Liver (tissue), 9 donors: ENCODE data around the gene TNS1. TPM values are rescaled to one million over a fixed set of nuclear protein-coding genes. Genes with fewer than 3 reads are reported as not detected.

Experiments used
- DNase-seq: peaks from one replicate; pipeline ENCODE4 v3.0.0-alpha.2; 2017; ENCODE audit warnings: low spot score
- H3K27ac ChIP-seq, 2 donors: one replicate each; pipeline ENCODE4 v1.7.0; 2013; ENCODE audit warnings: inconsistent platforms in 2 of 2, low read length in 2 of 2, control low read depth in 1 of 2, low read depth in 1 of 2, mild to moderate bottlenecking in 1 of 2
- H3K27me3 ChIP-seq, 4 donors: one replicate each; pipeline versions ENCODE4 v1.6.1 to v1.7.0; 2013; ENCODE audit warnings: low read length in 3 of 4, inconsistent platforms in 1 of 4, mild to moderate bottlenecking in 1 of 4, moderate library complexity in 1 of 4; ENCODE audit not compliant: control insufficient read depth in 4 of 4, insufficient read depth in 4 of 4
- H3K36me3 ChIP-seq, 4 donors: one replicate each; pipeline versions ENCODE4 v1.6.1 to v1.7.0; 2013; ENCODE audit warnings: low read length in 3 of 4, mild to moderate bottlenecking in 3 of 4, low read depth in 1 of 4, moderate library complexity in 1 of 4; ENCODE audit not compliant: control insufficient read depth in 4 of 4, insufficient read depth in 3 of 4
- H3K4me1 ChIP-seq, 4 donors: one replicate each; pipeline versions ENCODE4 v1.6.1 to v1.7.0; 2013; ENCODE audit warnings: low read length in 3 of 4, mild to moderate bottlenecking in 3 of 4, moderate library complexity in 1 of 4; ENCODE audit not compliant: control insufficient read depth in 4 of 4, insufficient read depth in 4 of 4
- H3K4me3 ChIP-seq, 3 donors: one replicate each; pipeline versions ENCODE4 v1.6.1 to v1.7.0; 2013; ENCODE audit warnings: low read length in 3 of 3, control low read depth in 1 of 3, low read depth in 1 of 3, mild to moderate bottlenecking in 1 of 3
- H3K9ac ChIP-seq, 2 donors: one replicate each; pipeline ENCODE4 v1.7.0; 2013; ENCODE audit warnings: low read length in 2 of 2, mild to moderate bottlenecking in 2 of 2, moderate library complexity in 2 of 2, control low read depth in 1 of 2, low read depth in 1 of 2
- H3K9me3 ChIP-seq, 4 donors: one replicate each; pipeline versions ENCODE4 v1.6.1 to v1.7.0; 2013; ENCODE audit warnings: low read length in 3 of 4; ENCODE audit not compliant: control insufficient read depth in 4 of 4
- EGR1 ChIP-seq, 2 donors: IDR thresholded peaks; 2 replicates each; pipeline ENCODE4 v1.6.1; 2016 to 2018; ENCODE audit warnings: antibody characterized with exemption in 2 of 2, low read depth in 2 of 2
- FOXA1 ChIP-seq: IDR thresholded peaks from 2 replicates; pipeline ENCODE4 v1.6.1; 2016; ENCODE audit warnings: antibody characterized with exemption
- FOXA2 ChIP-seq: IDR thresholded peaks from 2 replicates; pipeline ENCODE4 v1.6.1; 2016; ENCODE audit warnings: antibody characterized with exemption
- GABPA ChIP-seq, 2 donors: IDR thresholded peaks in 1 of 2; conservative IDR thresholded peaks in 1 of 2; 2 replicates each; pipeline ENCODE4 v1.6.1; 2016; ENCODE audit warnings: antibody characterized with exemption in 2 of 2, mild to moderate bottlenecking in 1 of 2, moderate library complexity in 1 of 2
- HNF4A ChIP-seq, 2 donors: conservative IDR thresholded peaks; 2 replicates each; pipeline ENCODE4 v1.6.1; 2016; ENCODE audit warnings: antibody characterized with exemption in 2 of 2, mild to moderate bottlenecking in 2 of 2
- HNF4G ChIP-seq: IDR thresholded peaks from 2 replicates; pipeline ENCODE4 v1.6.1; 2016; ENCODE audit warnings: antibody characterized with exemption
- NR2F2 ChIP-seq: IDR thresholded peaks from 2 replicates; pipeline ENCODE4 v1.6.1; 2016; ENCODE audit warnings: antibody characterized with exemption
- RAD21 ChIP-seq, 2 donors: IDR thresholded peaks; 2 replicates each; pipeline ENCODE4 v1.6.1; 2016; ENCODE audit warnings: antibody characterized with exemption in 2 of 2, mild to moderate bottlenecking in 2 of 2
- REST ChIP-seq: IDR thresholded peaks from 2 replicates; pipeline ENCODE4 v1.6.1; 2016; ENCODE audit warnings: antibody characterized with exemption, mild to moderate bottlenecking
- RXRA ChIP-seq, 2 donors: IDR thresholded peaks; 2 replicates each; pipeline ENCODE4 v1.6.1; 2017 to 2018; ENCODE audit warnings: antibody characterized with exemption in 2 of 2, mild to moderate bottlenecking in 1 of 2
- SP1 ChIP-seq: IDR thresholded peaks from 2 replicates; pipeline ENCODE4 v1.6.1; 2018; ENCODE audit warnings: antibody characterized with exemption, mild to moderate bottlenecking
- TAF1 ChIP-seq: conservative IDR thresholded peaks from 2 replicates; pipeline ENCODE4 v1.6.1; 2016; ENCODE audit warnings: antibody characterized with exemption, mild to moderate bottlenecking
- YY1 ChIP-seq: IDR thresholded peaks from 2 replicates; pipeline ENCODE4 v1.6.1; 2016; ENCODE audit warnings: antibody characterized with exemption, mild to moderate bottlenecking
- ZBTB33 ChIP-seq: IDR thresholded peaks from 2 replicates; pipeline ENCODE4 v1.6.1; 2016; ENCODE audit warnings: antibody characterized with exemption
- WGBS: extraction: QIAGEN DNeasy Blood & Tissue Kit; methylation state at CpG from one replicate; pipeline ENCODE4 v1.1.7; 2013; 5-methylcytosine and 5-hydroxymethylcytosine counted together
- polyA plus RNA-seq, 2 donors: library from polyadenylated mRNA; stranded (reverse) in 1 of 2; unstranded in 1 of 2; fragments of 200-250 nt in 1 of 2; fragments of >200 nt in 1 of 2; fragmentation: Nextera tagmentation in 1 of 2; extraction: Ambion mirVana in 1 of 2; gene quantifications; one replicate each; pipeline versions ENCODE4 v1.2.1 to v1.2.3, GENCODE V29; 2013 to 2015
- total RNA-seq, 2 donors: library from RNA; depleted of rRNA; stranded (reverse); fragments of >200 nt; gene quantifications; one replicate each; pipeline ENCODE4 v1.2.3, GENCODE V29; 2014
- TF ChIP-seq, protein P1 (sequence below): IDR thresholded peaks from 2 replicates; pipeline ENCODE4 v1.6.1; 2016; ENCODE audit warnings: antibody characterized with exemption
- TF ChIP-seq, protein P2 (sequence below): fragments of 150-350 bp; IDR thresholded peaks from 2 replicates; pipeline ENCODE4 v1.5.1; 2017; ENCODE audit warnings: improper control_type of control experiment, low read depth, low read length; ENCODE audit not compliant: missing input control
- TF ChIP-seq, protein P3 (sequence below): IDR thresholded peaks from 2 replicates; pipeline ENCODE4 v1.6.1; 2016; ENCODE audit warnings: antibody characterized with exemption
- donor health status: healthy.
- donor health status: healthy.
- donor health status: healthy.
- donor health status: healthy.
- donor health status: healthy.

TNS1 gene
- total and polyA plus RNA-seq, 4 donors = 16.3 to 128 (median 57.3) TPM

DNA sequence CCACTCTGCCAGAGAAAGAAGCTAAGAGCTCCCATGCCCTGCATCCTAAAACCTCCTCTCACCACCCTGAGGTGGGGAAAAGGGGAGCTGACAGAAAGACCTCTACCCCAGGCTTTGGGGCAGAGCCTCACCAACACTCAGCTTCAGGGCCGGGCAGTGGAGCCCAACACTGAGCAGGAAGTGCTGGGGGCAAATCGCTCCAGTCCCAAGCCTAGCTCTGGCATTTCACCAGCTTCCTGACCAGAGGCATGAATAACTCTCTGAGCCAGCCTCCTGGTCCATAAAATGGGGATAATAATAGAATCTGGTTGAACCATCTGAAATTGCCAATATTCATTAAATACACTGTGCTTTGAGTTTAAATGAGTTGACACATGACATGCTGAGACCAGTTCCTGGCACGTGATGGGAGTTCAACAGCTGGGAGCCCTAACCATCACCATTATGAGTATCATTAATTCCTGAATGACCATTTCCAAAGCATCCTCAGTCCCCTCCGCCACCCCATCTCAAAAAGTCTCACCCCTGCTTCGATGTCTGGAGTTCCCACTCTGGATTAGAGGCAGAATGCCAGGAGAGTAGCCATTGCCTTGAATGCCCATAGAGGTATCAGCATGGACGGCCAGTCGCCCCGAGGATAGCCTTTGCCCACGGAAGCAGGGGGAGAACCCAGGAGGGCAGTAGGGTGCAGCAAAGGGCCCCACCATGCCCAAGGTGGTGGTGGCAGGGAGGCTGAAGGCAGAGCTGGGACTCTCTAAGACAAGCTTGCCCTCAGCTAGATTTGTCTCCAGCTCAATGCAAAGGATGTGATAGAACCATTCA lies 153.4 kb downstream of the TNS1 start:
- Histone ChIP-seq H3K27ac (no peak overlapping the region), H3K9ac (no peak overlapping the region), H3K9me3 (peaks cover 0 to 5% (median 0%) of the 10 kb centered on the region in 4 donors), H3K4me3 (no peak overlapping the region), H3K4me1 (peaks cover 0 to 3% (median 0%) of the 10 kb centered on the region in 4 donors), H3K36me3 (peaks cover 12 to 59% (median 37%) of the 10 kb centered on the region in 4 donors), H3K27me3 (no peaks in the 10 kb centered on the region)
- WGBS = 83% methylated on average over 9 of the region's 9 CpGs
- no peak for TF ChIP-seq HNF4A (conservative IDR thresholded peaks at IDR 0.05)
- TF ChIP-seq HNF4G = no peak
- no peak for TF ChIP-seq ZBTB33
- TF ChIP-seq, protein P1, sequence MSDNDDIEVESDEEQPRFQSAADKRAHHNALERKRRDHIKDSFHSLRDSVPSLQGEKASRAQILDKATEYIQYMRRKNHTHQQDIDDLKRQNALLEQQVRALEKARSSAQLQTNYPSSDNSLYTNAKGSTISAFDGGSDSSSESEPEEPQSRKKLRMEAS = no peak
- TF ChIP-seq NR2F2 = no peak
- TF ChIP-seq YY1 = no peak
- no peak for TF ChIP-seq FOXA2
- TF ChIP-seq GABPA (IDR thresholded peaks at IDR 0.05 in 1 of 2, conservative IDR thresholded peaks at IDR 0.05 in 1 of 2) = no peak
- no peak for TF ChIP-seq RXRA (IDR thresholded peaks at IDR 0.05)
- TF ChIP-seq RAD21 (IDR thresholded peaks at IDR 0.05) = no peak
- no peak for TF ChIP-seq EGR1 (IDR thresholded peaks at IDR 0.05; ENCODE audit: low read depth in 2 of 2)
- TF ChIP-seq, protein P2, sequence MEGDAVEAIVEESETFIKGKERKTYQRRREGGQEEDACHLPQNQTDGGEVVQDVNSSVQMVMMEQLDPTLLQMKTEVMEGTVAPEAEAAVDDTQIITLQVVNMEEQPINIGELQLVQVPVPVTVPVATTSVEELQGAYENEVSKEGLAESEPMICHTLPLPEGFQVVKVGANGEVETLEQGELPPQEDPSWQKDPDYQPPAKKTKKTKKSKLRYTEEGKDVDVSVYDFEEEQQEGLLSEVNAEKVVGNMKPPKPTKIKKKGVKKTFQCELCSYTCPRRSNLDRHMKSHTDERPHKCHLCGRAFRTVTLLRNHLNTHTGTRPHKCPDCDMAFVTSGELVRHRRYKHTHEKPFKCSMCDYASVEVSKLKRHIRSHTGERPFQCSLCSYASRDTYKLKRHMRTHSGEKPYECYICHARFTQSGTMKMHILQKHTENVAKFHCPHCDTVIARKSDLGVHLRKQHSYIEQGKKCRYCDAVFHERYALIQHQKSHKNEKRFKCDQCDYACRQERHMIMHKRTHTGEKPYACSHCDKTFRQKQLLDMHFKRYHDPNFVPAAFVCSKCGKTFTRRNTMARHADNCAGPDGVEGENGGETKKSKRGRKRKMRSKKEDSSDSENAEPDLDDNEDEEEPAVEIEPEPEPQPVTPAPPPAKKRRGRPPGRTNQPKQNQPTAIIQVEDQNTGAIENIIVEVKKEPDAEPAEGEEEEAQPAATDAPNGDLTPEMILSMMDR = no peak
- TF ChIP-seq TAF1 = no peak
- TF ChIP-seq, protein P3, sequence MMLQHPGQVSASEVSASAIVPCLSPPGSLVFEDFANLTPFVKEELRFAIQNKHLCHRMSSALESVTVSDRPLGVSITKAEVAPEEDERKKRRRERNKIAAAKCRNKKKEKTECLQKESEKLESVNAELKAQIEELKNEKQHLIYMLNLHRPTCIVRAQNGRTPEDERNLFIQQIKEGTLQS = no peak
- TF ChIP-seq REST = no peak
- no peak for TF ChIP-seq SP1
- no peak for TF ChIP-seq FOXA1
- no peak for DNase-seq
